Measurements from ENCODE around the gene ZNF580.

DNA sequence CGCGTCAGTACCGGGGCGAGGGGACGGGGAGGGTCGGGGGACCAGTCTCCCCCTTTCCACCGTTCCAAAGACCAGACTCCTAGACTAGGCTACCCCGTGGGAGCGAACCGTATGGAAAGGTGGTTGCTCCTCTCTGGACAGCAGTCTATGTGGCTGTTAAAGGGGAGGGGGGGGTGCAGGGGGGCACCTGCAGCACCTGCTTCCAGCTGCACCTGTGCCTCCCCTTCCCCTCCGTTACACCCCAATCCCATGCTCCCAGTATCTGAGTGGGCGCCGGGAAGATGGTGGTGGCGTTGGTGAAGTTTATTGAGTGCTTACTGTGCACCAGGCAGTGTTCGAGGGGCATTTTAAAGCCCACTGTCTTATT lies 40.2 kb upstream of the ZNF580 start:
- TF ChIP-seq CTCF (IDR thresholded peaks at IDR 0.05) = no peak
- no peak for TF ChIP-seq POLR2A (IDR thresholded peaks at IDR 0.05)
